GM15510 (cell line): Measurements from ENCODE around the gene MAP7.

Source experiments
- POLR2A ChIP-seq: IDR thresholded peaks from 3 replicates; pipeline ENCODE4 v1.6.1; 2011; ENCODE audit warnings: borderline replicate concordance; ENCODE audit not compliant: insufficient read length; ENCODE audit errors: extremely low read depth

MAP7 gene

DNA sequence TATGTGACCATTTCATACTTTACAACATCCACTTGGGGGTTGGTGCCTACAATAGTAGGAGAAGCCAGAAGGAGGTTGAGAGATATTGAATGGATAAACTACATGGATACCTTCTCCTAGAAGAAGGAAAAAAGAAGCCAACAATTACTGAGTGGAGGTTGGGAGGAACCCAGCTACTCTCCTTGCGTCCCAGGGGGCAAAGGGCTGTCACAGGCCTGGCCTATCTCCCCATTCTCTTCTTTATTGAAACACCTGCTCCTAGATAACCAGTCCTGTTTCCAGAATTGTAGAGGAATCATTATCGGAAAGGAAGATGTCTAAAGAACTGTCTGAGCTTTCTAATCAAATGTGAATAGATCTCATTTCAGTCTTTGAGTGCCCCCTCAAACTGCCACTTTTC lies 115.1 kb downstream of the MAP7 start:
- no peak for TF ChIP-seq POLR2A

DNA sequence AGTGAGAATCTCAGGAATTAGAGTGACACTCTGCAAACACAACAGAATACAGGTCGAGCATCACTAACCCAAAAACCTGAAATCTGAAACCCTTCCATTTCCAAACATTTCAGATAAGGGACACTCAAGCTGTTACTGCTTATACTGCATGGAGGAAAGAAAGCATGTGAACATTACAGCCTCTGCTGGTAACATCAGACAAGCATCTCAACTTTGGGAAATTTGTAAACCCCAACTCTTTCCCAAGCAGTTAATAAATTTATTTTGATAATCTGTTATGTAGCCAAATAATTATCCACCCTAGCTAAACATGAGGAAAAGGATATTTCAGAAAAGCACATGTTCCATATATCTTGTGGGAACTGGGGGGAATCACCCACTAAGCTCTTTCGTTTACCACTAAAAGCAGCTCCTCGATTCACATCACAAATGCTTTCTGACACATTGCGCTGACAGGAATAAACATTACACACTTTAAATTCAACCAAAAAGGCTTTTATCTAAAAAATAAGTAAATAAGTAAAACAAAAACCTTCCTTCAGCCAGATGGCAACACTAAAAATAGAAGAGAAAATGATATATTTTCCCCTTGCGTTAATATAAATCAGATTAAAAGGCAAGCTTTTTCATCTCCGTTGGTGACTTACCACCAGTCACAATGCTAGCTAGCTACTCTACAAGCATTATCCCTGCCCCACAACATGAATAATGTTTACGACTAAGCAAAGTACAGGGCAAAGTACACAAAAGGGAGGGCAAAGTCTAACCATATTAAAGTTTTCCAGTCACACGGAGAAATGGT lies 120.8 kb downstream of the MAP7 start:
- TF ChIP-seq POLR2A: no peak

DNA sequence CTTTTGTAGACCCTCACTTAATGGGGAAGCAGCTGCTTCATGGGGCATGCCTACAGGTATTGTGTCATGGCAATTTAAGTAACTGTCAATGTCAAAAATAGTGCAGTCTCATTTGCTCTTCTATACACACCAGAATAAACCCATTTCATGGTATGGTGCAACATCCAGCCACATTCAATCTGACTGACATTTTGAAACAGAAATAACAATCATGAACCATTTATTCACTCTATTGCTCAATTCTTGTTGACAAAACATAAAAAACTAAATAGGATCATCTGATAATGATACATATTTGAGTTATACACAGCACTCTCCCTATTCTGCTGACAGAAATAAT lies 122.9 kb downstream of the MAP7 start:
- no peak for TF ChIP-seq POLR2A

DNA sequence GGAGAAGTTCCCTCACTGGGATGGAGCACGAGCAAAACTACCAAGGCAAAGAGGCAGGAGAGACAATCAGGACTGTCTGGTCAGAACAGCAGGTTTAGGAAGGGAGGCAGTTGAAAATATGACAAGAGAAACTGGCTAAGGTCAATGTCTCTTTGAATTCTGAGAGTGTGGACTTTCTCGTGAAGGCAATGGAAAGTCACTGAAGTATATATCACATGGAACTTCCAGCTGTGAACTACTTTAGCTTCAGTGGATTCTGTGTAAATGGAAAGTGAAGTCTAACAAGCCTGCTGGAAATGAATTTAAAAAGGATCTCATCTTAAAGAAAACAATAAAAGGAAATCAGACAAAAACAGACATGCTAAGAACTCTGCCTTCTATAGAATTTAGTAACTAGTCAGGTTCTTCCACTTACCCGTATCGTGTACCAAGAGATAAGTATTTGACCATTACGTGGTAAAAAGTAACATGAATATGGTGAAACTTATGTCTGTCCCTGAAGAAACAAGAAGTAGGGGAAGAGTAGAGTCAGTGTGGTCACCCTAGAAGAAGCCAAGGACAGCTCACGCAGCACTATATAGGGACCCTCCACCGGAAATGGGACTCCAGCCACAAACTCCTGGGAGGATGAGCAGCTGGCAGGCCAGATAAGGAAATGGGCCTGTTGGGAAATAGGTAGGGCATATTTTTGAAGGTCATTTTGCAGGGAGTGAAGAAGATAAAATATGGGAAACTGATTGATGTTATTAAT lies 123.4 kb downstream of the MAP7 start:
- TF ChIP-seq POLR2A: no peak

DNA sequence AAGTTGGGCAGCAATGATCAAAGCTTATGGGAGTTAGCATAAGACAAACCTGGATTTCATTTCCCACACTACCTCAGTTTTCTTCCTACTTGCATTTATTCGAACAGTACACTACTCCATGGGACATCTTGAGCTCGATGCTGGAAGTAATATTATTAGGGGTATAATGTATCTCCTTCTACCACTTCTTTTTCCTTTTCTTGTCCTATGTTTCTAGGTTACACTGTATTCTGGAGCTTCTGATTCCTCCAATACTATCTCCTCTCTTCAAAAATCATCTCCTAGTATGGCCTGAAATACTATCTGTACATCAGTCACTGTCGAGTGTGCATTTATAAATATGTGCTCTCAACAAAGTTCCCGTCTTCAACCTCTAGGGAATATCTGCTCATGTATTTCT lies 124.4 kb downstream of the MAP7 start:
- TF ChIP-seq POLR2A: no peak

DNA sequence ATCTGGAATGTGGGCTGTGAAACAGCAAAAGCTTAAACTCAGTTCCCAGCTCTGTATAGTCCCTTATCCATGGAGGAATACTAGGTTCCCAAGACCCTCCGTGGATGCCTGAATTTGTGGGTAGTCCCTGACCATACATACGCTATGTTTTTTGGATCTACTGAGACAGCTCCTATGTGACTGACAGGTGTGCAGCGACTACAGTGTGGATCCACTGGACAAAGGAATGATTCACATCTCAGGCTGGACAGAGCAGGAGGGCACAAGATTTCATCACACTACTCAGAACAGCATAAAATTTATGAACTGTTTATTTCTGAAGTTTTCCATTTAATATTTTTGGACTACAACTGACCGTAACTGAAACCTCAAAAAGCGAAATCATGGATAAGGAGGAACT lies 125.3 kb downstream of the MAP7 start:
- TF ChIP-seq POLR2A: no peak

DNA sequence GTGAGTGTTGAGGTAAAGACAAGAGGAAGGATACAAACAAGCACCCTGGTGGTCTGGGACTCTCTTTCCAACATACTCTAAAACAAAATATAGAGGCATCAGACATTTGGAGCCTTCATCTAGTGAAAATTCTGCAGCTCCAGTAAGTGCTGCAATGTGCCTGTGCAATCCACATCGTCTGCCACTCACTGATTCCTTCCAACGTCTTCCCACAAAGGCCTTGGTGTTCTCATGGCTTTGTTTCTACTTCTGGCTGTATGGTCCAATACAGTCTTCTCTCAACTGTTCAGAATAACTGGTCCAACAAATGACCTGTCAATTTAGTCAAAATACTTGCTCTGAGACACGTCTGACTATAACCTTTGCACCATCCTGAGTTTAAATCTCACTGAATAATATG lies 125.8 kb downstream of the MAP7 start:
- TF ChIP-seq POLR2A: no peak

DNA sequence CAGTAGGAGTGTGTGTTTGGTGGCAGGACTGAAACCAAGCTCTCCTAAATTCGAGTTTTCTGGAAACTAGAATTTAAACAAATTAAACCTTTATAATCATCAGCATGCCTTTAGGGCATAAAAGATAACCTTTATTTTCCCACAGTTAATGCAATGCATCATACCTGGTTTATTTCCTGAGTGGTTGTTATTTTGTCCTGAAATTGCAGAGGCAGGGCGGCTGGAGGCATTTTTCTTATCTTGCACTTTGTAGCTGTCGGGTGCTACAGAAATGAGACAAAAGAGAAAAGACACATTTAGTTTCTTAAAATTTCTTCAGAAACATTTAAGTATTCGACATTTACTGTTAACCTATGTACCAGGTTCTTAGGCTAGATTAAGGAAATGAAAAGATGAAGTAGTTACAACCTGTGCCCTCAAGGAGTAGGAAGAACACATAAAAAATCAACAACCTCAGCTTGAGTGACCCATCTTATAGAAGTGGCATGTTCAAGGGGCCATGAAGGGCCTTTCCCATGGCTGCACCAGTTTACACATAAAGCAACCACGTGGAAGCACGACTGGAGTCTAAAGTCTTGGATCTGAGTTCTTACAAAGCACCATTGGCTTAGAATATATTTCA lies 128.6 kb downstream of the MAP7 start:
- TF ChIP-seq POLR2A: no peak

DNA sequence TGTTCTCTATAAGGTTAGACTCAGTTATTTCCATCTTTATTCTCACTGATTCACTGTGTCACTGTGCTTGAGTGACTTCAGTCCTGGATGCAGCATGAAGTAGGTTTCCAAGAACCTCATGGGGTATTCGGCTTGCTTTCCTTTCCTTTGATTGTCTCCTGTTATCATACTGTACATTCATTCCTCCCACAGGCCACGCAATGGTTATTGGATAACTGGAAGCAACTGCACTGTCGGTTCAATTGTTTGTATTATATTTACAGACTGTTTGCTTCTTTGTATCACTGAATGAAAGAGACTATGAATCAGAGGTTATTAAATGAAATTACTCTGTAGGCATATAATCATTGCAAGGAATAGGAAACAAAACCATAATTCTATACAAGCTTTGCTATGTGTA lies 129.4 kb downstream of the MAP7 start:
- TF ChIP-seq POLR2A: no peak

DNA sequence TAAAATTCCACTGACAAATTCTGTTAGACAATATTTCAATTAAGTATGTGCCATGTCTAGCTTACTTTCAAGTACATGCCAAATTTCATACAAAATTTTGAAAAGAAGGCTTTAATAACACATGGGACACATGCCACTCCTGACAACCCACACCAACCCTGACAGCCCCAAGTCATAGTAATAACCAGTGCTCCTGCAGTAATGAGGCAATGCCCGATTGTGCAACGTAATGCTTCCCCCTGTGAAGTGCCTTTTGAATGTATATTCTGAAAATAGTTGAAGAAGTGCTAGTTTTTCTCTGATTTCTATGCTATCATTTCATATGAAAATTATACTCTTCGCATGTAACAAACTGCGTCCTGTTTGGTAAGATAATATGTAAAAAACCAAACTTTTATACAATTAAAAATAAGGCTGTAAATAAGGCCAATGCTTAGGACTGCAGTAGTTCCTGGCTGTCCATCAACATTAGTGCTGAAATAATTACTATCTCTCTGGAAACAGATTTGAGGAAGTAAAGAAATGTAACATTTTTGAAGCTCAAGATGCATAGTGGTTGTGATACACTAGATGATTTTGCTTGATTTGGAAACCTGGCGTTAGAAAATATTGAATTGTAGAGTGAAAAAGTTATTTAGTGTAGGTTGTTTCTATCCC lies 134.7 kb downstream of the MAP7 start:
- no peak for TF ChIP-seq POLR2A

DNA sequence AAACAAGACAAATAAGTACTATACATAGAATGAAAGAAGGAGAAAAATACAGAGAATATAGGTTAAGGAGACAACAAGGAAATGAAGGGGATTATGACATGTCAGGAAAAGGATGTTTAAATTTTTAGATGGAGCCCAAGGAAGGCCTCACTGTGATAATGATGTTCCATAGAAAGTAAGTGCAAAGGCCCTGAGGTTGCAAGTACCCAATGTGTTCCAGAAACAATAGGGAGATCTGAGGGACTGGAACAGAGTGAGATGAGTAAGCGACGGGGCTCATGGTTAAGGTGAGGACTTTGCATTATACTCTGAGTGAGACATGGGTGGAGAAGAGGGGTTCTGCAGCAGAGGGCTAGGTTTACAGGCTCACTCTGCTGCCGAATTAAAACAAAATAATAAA lies 137.8 kb downstream of the MAP7 start:
- TF ChIP-seq POLR2A: no peak

DNA sequence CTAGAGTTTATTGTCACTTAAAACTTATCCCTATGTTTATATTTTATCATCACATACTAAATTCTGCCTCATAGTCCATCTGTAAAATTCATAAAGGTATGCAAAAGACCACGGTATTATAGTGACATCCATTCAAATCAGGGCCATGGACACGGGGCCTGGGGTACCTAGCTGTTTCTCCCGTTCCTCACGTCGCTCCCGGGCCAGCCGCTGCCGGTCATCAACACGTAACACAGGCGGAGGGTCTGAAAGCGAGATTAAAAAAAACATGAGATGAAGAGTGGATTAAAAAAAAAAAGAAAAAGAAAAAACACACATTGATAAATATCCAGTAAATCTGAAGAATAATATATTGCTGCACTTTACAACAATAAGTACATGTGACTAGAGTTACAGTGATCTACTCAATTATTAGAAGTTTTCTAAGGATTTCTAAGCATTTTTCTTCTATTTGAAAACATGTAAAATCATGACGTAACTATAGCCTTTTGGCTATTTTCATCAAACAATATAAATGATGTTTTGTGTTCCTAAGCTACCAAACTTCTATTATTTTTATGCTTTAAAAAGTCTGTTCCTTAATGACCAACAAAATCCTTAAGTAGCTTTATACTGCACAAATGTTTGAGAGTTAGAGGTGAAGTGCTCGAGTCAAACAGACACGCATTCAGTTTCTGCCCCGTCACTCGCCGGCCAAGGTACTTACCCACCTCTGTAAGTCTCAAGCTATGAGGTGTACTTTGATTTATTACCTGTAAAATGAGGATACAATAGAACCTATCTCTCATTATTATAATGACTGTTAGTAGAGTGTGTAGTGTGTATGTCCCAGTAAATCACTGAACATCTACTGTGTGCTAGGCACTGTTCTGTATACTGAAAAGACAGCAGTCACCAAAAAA lies 138.5 kb downstream of the MAP7 start:
- TF ChIP-seq POLR2A: no peak

DNA sequence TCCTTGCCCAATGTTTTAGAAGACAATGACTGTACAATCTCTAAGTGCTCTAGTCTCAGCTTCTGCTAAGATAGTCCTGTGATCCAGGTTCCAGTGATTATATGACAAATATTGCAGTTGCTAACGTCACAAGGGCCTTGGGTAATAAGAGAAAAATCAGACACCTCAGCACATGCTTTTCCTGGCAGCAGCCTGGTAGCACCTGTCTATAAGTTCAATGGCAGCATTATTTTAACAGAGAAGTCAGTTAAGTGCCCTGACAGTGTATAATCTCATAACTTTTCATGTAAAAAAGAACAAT lies 139.2 kb downstream of the MAP7 start:
- no peak for TF ChIP-seq POLR2A

DNA sequence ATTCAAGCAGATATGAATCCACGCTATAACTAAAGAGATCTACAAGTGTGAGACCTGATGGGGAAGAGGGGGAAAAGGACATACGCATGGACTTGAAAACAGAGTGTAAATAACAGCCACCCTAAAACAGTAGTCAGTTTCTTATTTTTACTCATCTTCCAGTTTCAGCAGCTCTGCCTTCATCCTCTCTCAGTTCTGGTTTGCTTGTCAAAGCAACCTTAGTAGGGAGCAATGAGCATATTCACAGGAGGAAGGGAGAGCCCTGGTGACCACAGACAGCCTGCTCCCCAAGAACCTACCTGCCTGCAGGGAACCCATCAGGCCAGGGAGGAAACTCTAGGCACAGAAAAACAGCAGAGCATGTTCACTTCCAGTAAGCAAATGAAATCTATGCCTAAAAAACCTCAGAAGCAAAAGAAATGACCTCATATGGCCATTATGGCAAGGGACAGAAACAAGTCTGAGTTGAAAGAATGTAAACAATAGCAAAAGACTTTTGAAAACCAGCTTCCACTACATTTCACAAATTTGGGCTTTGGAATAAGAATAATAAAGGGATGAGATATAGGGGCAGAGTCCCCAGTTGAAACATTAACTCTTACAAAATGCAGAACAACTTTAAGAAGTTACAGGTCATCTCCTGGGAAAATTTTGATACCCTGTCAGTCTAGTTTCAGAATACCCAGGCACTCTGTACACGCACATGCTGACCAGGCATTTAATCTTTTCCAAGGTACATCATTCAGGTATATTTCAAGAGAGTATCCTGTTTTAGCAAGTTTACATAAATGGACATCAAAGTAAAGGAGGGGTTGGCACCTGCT lies 139.8 kb downstream of the MAP7 start:
- TF ChIP-seq POLR2A: no peak

DNA sequence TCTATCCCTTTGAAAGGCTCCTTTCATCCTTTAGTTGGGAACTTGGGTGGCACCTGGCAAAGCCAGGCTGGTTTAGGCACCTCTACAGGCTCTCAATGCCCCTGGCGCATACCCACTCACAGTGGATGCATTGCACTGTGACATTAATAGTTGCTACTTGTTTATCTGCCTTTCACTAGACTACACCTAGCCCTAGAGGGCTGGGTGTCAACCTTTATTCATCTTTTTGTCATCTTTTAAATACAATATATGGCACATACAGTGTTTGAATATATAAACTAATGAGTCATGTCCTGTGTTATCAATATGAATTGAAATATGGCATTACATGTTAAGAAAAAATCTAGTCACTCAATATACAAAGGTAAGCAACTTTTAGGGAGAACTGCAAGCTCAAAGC lies 140.6 kb downstream of the MAP7 start:
- TF ChIP-seq POLR2A: no peak

DNA sequence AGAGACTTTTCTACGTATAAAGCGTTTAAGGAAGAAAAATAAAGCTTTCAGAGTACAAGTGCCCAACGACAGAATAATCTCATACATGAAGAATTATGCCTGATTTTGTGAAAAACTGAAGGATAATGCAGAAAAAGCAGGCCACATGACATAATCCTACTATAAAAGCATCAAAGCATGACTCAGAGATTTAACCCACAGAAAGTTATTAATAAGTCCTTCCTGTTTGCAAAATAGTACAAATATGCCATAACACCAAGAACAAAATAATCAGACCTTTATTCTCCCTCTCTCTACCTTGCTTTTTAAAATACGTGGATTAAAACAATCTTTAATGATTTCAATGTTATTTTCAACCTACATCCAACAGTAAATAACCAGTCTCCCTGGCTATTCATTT lies 142.0 kb downstream of the MAP7 start:
- TF ChIP-seq POLR2A: no peak
